Nephron progenitor cell (in vitro differentiated cells): Measurements from ENCODE around the gene RCC1.

Experiments
- DNase-seq: peaks from one replicate; pipeline ENCODE4 v3.0.0; 2021
- H3K27ac Mint-ChIP-seq: 2 replicates; pipeline ENCODE4 v1.8.0; 2021; ENCODE audit warnings: mild to moderate bottlenecking, moderate library complexity, mixed read lengths
- H3K27me3 Mint-ChIP-seq: 2 replicates; pipeline ENCODE4 v1.8.0; 2021; ENCODE audit warnings: mild to moderate bottlenecking, low read depth, mixed read lengths; ENCODE audit not compliant: poor library complexity
- H3K36me3 Mint-ChIP-seq: 2 replicates; pipeline ENCODE4 v1.8.0; 2021; ENCODE audit warnings: low read depth, mixed read lengths
- H3K4me1 Mint-ChIP-seq: 2 replicates; pipeline ENCODE4 v1.8.0; 2021; ENCODE audit warnings: mixed read lengths
- H3K4me3 Mint-ChIP-seq: 2 replicates; pipeline ENCODE4 v1.8.0; 2021; ENCODE audit warnings: mild to moderate bottlenecking, moderate library complexity, mixed read lengths
- H3K9me3 Mint-ChIP-seq: 2 replicates; pipeline ENCODE4 v1.8.0; 2021; ENCODE audit warnings: mild to moderate bottlenecking, moderate library complexity, mixed read lengths
- TF ChIP-seq, protein P1 (sequence below): fragments of 200-600 bp; sonication (generic); IDR thresholded peaks from 2 replicates; pipeline ENCODE4 v1.5.0; 2021; ENCODE audit warnings: antibody characterized with exemption

Gene RCC1

DNA sequence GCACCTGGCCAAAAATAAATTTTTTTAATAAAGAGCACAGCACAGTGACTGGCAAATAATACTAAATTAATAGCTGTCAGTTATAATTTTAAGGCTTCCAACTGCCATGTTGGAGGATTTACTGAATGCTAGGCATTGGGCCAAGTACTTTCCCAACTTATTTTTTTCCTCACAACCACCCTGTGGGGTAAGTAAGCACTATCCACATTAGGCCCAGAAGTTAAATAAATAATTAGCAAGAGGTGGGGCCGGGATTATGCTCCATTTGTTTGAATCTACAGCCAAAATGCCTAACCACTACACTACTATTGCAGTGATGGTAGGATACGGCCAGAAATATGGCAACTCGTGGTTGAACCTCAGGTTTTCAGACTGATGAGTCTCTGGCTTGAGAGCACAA lies 42.5 kb downstream of the RCC1 start:
- Mint-ChIP-seq H3K4me3 (no peak overlapping the region), H3K27ac (no peak overlapping the region), H3K4me1 (peaks cover 15% of the 10 kb centered on the region), H3K27me3 (peaks cover 2% of the 10 kb centered on the region), H3K9me3 (no peaks in the 10 kb centered on the region), H3K36me3 (no peaks in the 10 kb centered on the region)
- no peak for DNase-seq
- TF ChIP-seq, protein P1, sequence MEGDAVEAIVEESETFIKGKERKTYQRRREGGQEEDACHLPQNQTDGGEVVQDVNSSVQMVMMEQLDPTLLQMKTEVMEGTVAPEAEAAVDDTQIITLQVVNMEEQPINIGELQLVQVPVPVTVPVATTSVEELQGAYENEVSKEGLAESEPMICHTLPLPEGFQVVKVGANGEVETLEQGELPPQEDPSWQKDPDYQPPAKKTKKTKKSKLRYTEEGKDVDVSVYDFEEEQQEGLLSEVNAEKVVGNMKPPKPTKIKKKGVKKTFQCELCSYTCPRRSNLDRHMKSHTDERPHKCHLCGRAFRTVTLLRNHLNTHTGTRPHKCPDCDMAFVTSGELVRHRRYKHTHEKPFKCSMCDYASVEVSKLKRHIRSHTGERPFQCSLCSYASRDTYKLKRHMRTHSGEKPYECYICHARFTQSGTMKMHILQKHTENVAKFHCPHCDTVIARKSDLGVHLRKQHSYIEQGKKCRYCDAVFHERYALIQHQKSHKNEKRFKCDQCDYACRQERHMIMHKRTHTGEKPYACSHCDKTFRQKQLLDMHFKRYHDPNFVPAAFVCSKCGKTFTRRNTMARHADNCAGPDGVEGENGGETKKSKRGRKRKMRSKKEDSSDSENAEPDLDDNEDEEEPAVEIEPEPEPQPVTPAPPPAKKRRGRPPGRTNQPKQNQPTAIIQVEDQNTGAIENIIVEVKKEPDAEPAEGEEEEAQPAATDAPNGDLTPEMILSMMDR, result no peak

DNA sequence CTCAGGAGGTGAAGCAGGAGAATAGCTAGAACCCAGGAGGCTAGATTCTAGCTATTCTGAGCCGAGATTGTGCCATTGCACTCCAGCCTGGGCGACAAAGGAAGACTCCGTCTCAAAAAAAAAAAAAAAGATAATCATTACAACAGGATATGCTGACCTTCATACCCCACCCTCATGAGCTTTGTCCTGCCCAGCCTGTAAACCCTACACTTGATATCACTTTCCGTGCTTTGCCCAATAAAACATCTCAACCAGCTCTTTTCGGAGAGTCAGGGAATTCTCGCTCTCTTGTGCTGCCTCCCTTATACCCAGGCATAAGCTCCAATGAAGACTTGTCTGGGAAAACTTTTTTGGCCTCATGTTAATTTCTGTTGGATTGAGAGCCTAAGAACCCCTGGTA lies 45.5 kb downstream of the RCC1 start:
- Mint-ChIP-seq H3K4me3 (no peak overlapping the region), H3K27me3 (peaks cover 5% of the 10 kb centered on the region), H3K4me1 (peaks cover 14% of the 10 kb centered on the region), H3K36me3 (peaks cover 12% of the 10 kb centered on the region), H3K9me3 (no peaks in the 10 kb centered on the region), H3K27ac (no peak overlapping the region)
- no peak for DNase-seq
- TF ChIP-seq, protein P1, result no peak

DNA sequence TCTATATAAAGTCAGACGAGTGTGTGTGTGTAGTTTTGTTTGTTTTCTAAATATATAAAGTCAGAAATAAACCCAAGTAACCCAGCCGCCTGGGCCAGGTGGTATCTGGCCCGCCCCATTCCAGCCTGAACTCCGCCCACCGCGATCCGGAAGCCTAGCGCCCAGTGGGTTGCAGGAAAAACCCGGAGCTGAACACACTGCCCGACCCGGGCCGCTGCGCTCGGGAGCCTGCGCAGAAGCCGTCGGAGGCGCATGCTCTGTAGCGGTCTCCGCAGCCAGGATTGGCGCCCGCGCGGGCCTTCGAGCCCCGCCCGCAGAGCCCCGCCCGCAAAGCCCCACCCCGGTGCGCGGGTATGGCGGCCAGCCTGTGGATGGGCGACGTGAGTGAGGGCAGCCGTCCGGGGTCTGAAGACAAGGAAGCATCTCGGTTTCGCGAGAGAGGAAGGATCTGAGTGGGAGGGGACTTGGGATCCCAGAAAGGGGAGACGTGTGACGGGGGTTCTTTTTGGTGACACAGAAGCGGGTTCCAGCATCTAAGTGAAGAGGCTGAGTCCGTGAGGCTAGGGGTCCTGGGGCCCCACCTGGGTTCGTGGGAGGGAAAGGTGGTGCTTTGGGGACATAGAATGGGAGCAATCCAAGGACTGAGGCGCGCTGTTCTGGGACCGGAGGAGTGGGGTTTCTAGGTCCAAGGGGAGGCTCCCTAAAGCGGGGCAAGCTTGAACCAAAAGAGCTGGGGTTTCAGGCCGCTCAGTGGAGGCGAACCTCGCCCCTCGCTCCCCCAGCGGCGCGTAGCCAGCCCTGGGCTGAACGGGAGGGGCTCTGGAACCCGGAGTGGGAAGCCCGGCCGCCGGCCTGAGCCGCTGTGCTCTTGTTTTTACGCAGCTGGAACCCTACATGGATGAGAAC lies 47.2 kb downstream of the RCC1 start, which contains the start of gene TRNAU1AP:
TSS of gene TRNAU1AP (plus strand) at position 328 of the 906 bp plus-strand sequence. CDS start at position 354, 26 bp downstream.
- Mint-ChIP-seq H3K27ac (peak within 1 kb of the TSS; percentile 91), H3K4me3 (peak within 1 kb of the TSS; percentile 100), H3K4me1 (peaks cover 14% of the 10 kb centered on the region), H3K27me3 (peaks cover 5% of the 10 kb centered on the region), H3K36me3 (peaks cover 21% of the 10 kb centered on the region), H3K9me3 (no peaks in the 10 kb centered on the region)
- peak; percentile 97 for DNase-seq
- TF ChIP-seq, protein P1, result no peak

DNA sequence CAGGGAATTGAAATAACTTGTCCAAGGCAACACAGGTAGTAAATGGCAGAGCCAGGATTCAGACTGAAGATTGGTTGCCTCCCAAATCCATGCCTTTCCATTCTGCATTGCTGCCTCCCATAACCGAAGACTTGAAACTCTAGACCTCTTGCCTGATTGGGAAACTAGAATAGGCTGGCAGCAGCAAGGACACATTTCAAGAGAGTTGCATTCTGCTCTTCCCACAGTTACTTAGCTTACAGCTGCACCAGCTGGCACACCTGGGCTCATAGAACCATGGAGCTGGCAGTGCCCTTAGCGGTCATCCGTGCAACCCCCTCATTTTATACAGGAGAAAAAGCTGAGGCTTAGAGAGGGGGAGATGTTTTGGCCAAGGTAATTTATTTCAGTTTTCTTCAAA lies 55.0 kb downstream of the RCC1 start:
- peaks cover 2% of the 10 kb centered on the region for H3K27me3 Mint-ChIP-seq
- no peak for DNase-seq
- no peaks in the 10 kb centered on the region for H3K9me3 Mint-ChIP-seq
- H3K36me3 Mint-ChIP-seq, result peaks cover 55% of the 10 kb centered on the region
- TF ChIP-seq, protein P1, result no peak
- H3K4me3 Mint-ChIP-seq, result no peak overlapping the region
- no peaks in the 10 kb centered on the region for H3K4me1 Mint-ChIP-seq
- H3K27ac Mint-ChIP-seq, result no peak overlapping the region

DNA sequence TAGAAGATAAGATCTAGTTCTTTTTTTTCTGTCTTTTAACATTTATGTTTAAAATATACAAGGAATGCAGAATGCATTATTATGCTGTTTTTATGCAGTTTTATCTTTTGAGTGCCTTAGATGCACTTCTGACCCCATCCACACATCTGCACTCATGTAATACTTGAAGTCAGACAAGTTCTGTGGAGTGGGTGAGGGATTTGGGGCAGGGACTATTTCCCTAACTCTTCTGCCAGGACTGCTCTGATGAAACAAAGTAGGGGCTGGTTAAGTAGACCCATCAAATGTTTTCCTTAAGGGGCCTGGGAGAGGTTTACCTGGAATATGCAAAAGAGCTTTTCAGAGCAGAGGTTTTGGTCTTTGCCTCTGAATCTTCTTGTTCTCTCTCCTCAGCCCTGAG lies 58.5 kb downstream of the RCC1 start:
- no peaks in the 10 kb centered on the region for H3K27me3 Mint-ChIP-seq
- H3K4me3 Mint-ChIP-seq, result no peak overlapping the region
- TF ChIP-seq, protein P1, result no peak
- no peaks in the 10 kb centered on the region for H3K4me1 Mint-ChIP-seq
- no peaks in the 10 kb centered on the region for H3K9me3 Mint-ChIP-seq
- DNase-seq, result no peak
- H3K36me3 Mint-ChIP-seq, result peaks cover 58% of the 10 kb centered on the region
- H3K27ac Mint-ChIP-seq, result no peak overlapping the region

DNA sequence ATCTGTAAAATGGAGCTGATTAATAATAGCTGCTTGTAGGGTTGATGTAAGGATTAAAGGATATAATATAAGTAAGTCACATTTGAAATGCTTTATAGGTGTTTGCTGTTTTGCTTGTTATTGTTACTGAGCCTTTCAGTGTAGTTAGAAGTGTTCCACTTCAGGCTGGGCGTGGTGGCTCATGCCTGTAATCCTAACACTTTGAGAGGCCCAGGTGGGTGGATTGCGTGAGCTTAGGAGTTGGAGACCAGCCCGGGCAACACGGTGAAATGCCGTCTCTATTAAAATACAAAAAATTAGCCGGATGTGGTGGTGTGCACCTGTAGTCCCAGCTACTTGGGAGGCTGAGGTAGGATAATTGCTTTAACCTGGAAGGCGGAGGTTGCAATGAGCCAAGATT lies 59.2 kb downstream of the RCC1 start:
- Mint-ChIP-seq H3K36me3 (peaks cover 58% of the 10 kb centered on the region), H3K4me3 (no peak overlapping the region), H3K27me3 (no peaks in the 10 kb centered on the region), H3K9me3 (no peaks in the 10 kb centered on the region), H3K27ac (peak overlapping the region; percentile 93), H3K4me1 (no peaks in the 10 kb centered on the region)
- TF ChIP-seq, protein P1, result no peak
- no peak for DNase-seq
